Bronchial epithelial cell (primary cell): Measurements from ENCODE around the gene CPA4. TPM values are rescaled to one million over a fixed set of nuclear protein-coding genes. Genes with fewer than 3 reads are reported as not detected.

Source experiments
- DNase-seq: peaks from one replicate; pipeline ENCODE4 v3.0.0-alpha.2; 2010; ENCODE audit warnings: low read depth
- FAIRE-seq: peaks from 2 replicates; lab custom pipeline; 2011; peaks lifted over from hg19 to GRCh38; lab: Jason Lieb, UNC
- H3K27me3 ChIP-seq: 2 replicates; pipeline ENCODE4 v1.5.1; 2011; ENCODE audit warnings: low read length; ENCODE audit not compliant: control insufficient read depth, insufficient read depth
- H3K36me3 ChIP-seq: 2 replicates; pipeline ENCODE4 v1.5.1; 2011; ENCODE audit warnings: low read length; ENCODE audit not compliant: control insufficient read depth, insufficient read depth
- H3K4me3 ChIP-seq: 2 replicates; pipeline ENCODE4 v1.5.1; 2011; ENCODE audit warnings: mild to moderate bottlenecking, low read depth, low read length, control low read depth
- total RNA-seq: library from RNA; depleted of rRNA; stranded (reverse); fragments of >200 nt; gene quantifications from 2 replicates; pipeline ENCODE4 v1.2.1, GENCODE V29; 2014
- TF ChIP-seq, protein P1 (sequence below): IDR thresholded peaks from 2 replicates; pipeline ENCODE4 v1.5.1; 2011; ENCODE audit warnings: mild to moderate bottlenecking, moderate library complexity, low read length, control low read depth, inconsistent platforms; ENCODE audit not compliant: insufficient read depth, severe bottlenecking

Gene CPA4
- total RNA-seq, 1 donor from 2014 or later = 5.3 TPM

GRCh38 chr7:130258494-130259078, 34.4 kb upstream of the CPA4 start:
- no peak for DNase-seq
- Histone ChIP-seq H3K36me3 (no peaks in the 10 kb centered on the region), H3K4me3 (no peak overlapping the region), H3K27me3 (no peaks in the 10 kb centered on the region)
- FAIRE-seq = no peak
- TF ChIP-seq, protein P1, sequence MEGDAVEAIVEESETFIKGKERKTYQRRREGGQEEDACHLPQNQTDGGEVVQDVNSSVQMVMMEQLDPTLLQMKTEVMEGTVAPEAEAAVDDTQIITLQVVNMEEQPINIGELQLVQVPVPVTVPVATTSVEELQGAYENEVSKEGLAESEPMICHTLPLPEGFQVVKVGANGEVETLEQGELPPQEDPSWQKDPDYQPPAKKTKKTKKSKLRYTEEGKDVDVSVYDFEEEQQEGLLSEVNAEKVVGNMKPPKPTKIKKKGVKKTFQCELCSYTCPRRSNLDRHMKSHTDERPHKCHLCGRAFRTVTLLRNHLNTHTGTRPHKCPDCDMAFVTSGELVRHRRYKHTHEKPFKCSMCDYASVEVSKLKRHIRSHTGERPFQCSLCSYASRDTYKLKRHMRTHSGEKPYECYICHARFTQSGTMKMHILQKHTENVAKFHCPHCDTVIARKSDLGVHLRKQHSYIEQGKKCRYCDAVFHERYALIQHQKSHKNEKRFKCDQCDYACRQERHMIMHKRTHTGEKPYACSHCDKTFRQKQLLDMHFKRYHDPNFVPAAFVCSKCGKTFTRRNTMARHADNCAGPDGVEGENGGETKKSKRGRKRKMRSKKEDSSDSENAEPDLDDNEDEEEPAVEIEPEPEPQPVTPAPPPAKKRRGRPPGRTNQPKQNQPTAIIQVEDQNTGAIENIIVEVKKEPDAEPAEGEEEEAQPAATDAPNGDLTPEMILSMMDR = no peak

DNA sequence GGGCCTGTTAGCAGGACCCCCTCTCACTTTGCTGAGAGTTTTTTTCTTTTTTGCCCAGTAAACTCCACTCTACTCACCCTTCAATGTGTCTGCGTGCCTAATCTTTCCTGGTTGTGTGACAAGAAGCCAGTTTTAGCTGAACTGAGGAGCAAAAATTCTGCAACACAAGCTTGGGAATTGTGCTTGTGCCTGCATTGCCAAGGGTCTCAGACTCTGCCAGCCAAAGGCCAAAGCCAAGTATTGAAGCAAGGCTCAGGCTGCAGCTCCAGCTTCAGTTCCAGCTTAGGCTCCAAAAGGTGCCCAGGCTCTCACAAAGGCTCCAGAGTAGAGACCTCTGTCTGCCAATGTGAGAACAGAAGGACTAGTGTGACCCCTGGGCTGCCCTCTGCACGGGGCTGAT, 30.5 kb upstream of the CPA4 start:
- TF ChIP-seq, protein P1 = no peak
- no peaks in the 10 kb centered on the region for H3K36me3 ChIP-seq
- FAIRE-seq = no peak
- H3K4me3 ChIP-seq = no peak overlapping the region
- DNase-seq = no peak
- no peaks in the 10 kb centered on the region for H3K27me3 ChIP-seq

DNA sequence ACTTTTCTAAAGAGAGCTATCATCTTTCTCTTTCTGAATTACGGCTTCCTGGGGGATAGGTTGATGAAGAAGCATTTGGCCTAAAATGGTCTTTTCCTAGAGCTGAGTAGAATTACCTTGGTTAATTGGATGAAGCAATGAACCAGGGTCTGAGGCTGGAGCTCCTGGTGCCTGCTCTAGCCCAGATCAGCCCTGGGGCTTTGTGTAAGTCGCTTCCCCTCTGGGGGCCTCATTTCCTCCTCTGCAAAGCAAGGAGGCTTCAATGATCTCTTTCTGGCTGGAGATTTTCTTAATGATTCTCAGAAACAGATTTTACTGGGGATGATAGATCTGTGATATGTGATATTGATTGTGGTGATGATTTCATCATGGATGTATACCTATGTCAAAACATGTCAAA, 29.8 kb upstream of the CPA4 start:
- TF ChIP-seq, protein P1 = no peak
- no peak for FAIRE-seq
- no peaks in the 10 kb centered on the region for H3K27me3 ChIP-seq
- H3K4me3 ChIP-seq = no peak overlapping the region
- no peak for DNase-seq
- H3K36me3 ChIP-seq = no peaks in the 10 kb centered on the region

- no peak for FAIRE-seq
- no peak for DNase-seq
- H3K4me3 ChIP-seq = no peak within 1 kb of the TSS
- TF ChIP-seq, protein P1 = no peak
- no peaks in the 10 kb centered on the region for H3K27me3 ChIP-seq
- H3K36me3 ChIP-seq = no peaks in the 10 kb centered on the region
Observed at GRCh38 chr7:130266258-130266960, 26.6 kb upstream of the CPA4 start, which contains the start of gene CPA2. TSS of gene CPA2 (plus strand) at chr7:130266863. CDS start at chr7:130266882, 19 bp downstream.

DNA sequence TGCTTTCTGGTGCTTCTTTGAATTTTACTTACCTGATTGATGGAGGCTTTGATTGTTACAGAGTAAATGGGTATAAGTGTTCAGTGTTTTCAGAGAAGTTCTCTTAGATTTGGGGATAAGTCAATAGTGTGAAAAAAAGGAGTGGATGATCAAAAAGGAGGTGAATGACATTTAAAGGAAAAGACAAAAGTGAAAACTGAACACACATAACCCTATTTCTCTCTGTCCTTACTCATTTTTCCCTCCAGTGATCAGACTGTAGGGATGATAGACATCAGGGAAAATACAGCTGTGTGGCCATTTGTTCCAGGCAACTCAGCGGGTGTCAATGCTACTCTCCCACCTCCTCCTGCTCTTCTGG, 26.0 kb upstream of the CPA4 start:
- no peaks in the 10 kb centered on the region for H3K36me3 ChIP-seq
- DNase-seq (no peak), FAIRE-seq (peak; percentile 58)
- no peaks in the 10 kb centered on the region for H3K27me3 ChIP-seq
- TF ChIP-seq, protein P1 = no peak
- no peak overlapping the region for H3K4me3 ChIP-seq
